GM06990 (cell line): ENCODE results near the gene ZC3H12C.

ENCODE experiments used
- DNase-seq: peaks from one replicate; pipeline ENCODE4 v3.0.0-alpha.2; 2011; ENCODE audit not compliant: insufficient read length; ENCODE audit errors: extremely low read depth
- H3K27me3 ChIP-seq: replicated peaks from 2 replicates; pipeline ENCODE4 v1.6.0; 2011; ENCODE audit warnings: low read length; ENCODE audit not compliant: control insufficient read depth, insufficient read depth
- H3K36me3 ChIP-seq: 2 replicates; pipeline ENCODE4 v1.5.1; 2011; ENCODE audit warnings: low read length; ENCODE audit not compliant: control insufficient read depth, insufficient read depth
- H3K4me3 ChIP-seq: replicated peaks from 2 replicates; pipeline ENCODE4 v1.5.1; 2011; ENCODE audit warnings: low read depth, mild to moderate bottlenecking, control low read depth, low read length
- CTCF ChIP-seq: IDR thresholded peaks from 2 replicates; pipeline ENCODE4 v1.5.1; 2011; ENCODE audit warnings: low read length, control low read depth, mild to moderate bottlenecking, inconsistent platforms; ENCODE audit not compliant: insufficient read depth, poor library complexity, severe bottlenecking

Gene ZC3H12C

GRCh38 chr11:110086892-110087309 is 6.3 kb upstream of the ZC3H12C start:
- no peaks in the 10 kb centered on the region for H3K36me3 ChIP-seq
- no peak for DNase-seq
- TF ChIP-seq CTCF: no peak

DNA sequence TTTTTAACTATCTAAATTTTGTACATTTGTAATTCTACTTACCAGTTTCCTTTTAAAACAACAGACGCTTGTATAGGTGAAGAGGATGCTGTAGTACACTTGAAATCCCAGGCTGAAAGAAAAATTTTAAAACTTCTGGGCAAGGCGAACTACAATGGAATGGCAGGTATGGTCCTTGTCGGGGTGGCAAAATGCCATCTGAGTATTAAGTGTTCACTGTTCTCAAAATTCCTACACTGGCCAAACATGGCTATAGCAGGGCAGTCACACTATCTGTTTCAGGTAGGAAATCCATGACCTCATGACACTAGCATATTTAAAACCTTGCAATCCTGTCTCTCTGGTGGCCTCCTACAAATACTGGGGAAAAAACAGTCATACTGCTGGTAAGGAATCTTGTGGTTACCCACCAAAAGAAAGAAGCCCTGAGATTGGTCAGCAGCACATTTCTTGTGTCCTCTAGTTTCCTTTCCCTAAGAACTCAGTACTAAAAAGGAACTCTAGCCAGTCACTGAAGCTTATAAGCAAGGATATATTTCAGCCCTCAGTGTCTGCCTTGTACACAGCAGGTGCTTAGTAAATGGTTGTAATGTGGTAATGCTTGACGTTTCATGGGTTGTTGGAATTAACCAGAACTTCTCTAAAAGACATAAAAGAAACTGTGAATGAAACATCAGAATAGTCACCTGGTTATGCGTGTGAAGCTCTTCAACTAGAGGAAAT is 5.2 kb upstream of the ZC3H12C start:
- DNase-seq: no peak
- H3K36me3 ChIP-seq: no peaks in the 10 kb centered on the region
- no peak overlapping the region for H3K4me3 ChIP-seq
- no peak for TF ChIP-seq CTCF
- H3K27me3 ChIP-seq: no peaks in the 10 kb centered on the region

More at GRCh38 chr11:110086892-110087309, 6.3 kb upstream of the ZC3H12C start:
- H3K4me3 ChIP-seq: no peak overlapping the region
- H3K27me3 ChIP-seq: no peaks in the 10 kb centered on the region

- DNase-seq: no peak
- no peak for TF ChIP-seq CTCF
- Histone ChIP-seq H3K36me3 (no peaks in the 10 kb centered on the region), H3K27me3 (no peaks in the 10 kb centered on the region), H3K4me3 (0 out of 2 replicates have a peak overlapping the region, but pooled peaks have one; percentile 1)
Measured at GRCh38 chr11:110088535-110089344, 4.5 kb upstream of the ZC3H12C start.

- TF ChIP-seq CTCF: no peak
- no peaks in the 10 kb centered on the region for H3K27me3 ChIP-seq
- no peaks in the 10 kb centered on the region for H3K36me3 ChIP-seq
- H3K4me3 ChIP-seq: no peak overlapping the region; the same call in 1 of the 2 replicates
- no peak for DNase-seq
Measured at GRCh38 chr11:110089617-110090282, 3.4 kb upstream of the ZC3H12C start.

DNA sequence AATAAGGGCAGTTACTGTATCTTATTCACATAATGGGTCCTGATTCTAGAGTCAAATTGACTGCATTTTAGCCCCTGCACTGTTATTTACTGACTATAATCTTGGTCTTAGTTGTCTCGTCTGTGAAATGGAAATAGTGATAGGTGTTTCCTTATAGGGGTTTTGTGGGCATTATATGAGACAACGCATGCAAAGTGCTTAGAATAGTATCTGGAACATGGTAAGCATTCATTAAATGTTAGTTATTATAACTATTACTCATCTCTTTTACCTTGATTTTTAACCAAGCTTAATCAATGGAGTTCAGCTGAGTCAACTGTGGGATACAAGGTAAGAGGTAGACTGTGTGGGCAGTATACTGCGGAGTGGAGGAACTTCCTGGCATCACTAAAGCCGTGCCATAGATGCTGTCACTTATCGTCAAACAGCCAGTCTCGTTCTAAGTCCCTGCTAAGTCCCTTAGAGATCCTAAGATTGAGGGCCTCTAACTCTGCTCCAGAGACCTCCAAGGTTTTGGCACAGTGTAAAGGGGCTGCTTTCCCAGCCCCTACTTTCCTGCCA is 2.6 kb upstream of the ZC3H12C start:
- TF ChIP-seq CTCF: no peak
- no peaks in the 10 kb centered on the region for H3K36me3 ChIP-seq
- no peak for DNase-seq
- no peaks in the 10 kb centered on the region for H3K27me3 ChIP-seq
- no peak overlapping the region for H3K4me3 ChIP-seq
